Suprapubic skin (tissue), 4 donors: ENCODE results near the gene GPX2.

Experiments
- CTCF ChIP-seq, 2 donors: fragments of 200-600 bp in 1 of 2; fragments of 450-650 bp in 1 of 2; sonication (generic) in 1 of 2; IDR thresholded peaks; one replicate each; pipeline ENCODE4 v1.5.1; 2016 to 2019; ENCODE audit warnings: antibody characterized with exemption in 2 of 2, mild to moderate bottlenecking in 1 of 2, moderate library complexity in 1 of 2
- POLR2A ChIP-seq, 2 donors: fragments of 450-650 bp; IDR thresholded peaks; one replicate each; pipeline ENCODE4 v1.6.1; 2017; ENCODE audit warnings: antibody characterized with exemption in 2 of 2, mild to moderate bottlenecking in 2 of 2, moderate library complexity in 2 of 2
- POLR2AphosphoS5 ChIP-seq, 3 donors: sonication (generic); formaldehyde crosslinking; IDR thresholded peaks; one replicate each; pipeline ENCODE4 v1.6.1; 2017; ENCODE audit warnings: antibody characterized with exemption in 3 of 3

GRCh38 chr14:64899958-64900357 is 42.6 kb downstream of the GPX2 start:
- TF ChIP-seq POLR2AphosphoS5 (IDR thresholded peaks at IDR 0.05) (no peak), CTCF (IDR thresholded peaks at IDR 0.05) (no peak), POLR2A (IDR thresholded peaks at IDR 0.05) (no peak)
